HG03342 (cell line): ENCODE data around the gene CRY2.
A peak's percentile ranks its signal among the peaks of the same experiment; 100 is the strongest.

Source experiments
- ATAC-seq: cut with Tn5 transposase; IDR thresholded peaks from one replicate; pipeline ENCODE4 v1.9.1; 2021; ENCODE audit warnings: mild to moderate bottlenecking, moderate library complexity; ENCODE audit not compliant: unreplicated experiment

Gene CRY2

GRCh38 chr11:45928535-45929215 is 81.4 kb downstream of the CRY2 start:
- no peak for ATAC-seq

- peak; percentile 2 for ATAC-seq
Measured at GRCh38 chr11:45929486-45930030, 82.3 kb downstream of the CRY2 start.

- ATAC-seq = peak; percentile 92
Measured at GRCh38 chr11:45930031-45930794, 82.9 kb downstream of the CRY2 start.

GRCh38 chr11:45930951-45931570 is 83.8 kb downstream of the CRY2 start:
- ATAC-seq = no peak

GRCh38 chr11:45931739-45932138 is 84.5 kb downstream of the CRY2 start:
- ATAC-seq = no peak

DNA sequence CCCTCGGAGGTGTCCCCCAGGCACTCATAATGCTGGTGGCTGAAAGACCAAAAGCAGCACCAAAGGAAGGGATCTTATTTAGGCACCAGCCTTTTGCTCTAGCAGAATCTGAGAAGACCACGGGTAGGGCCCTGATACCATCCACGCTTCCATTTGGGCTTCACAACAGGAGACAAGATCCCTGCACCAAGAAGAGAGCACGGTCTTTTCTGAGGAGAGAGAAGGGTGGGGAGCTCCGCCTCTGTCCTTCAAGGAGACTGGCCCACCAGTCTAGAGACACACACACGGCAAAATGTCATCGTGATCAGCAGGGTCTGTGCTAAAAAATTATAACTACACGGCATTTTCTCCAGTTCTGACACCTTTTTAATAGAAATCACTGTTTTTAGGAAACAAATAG is 84.9 kb downstream of the CRY2 start:
- ATAC-seq = no peak
